ENCODE measurements around the gene ITGB6.

DNA sequence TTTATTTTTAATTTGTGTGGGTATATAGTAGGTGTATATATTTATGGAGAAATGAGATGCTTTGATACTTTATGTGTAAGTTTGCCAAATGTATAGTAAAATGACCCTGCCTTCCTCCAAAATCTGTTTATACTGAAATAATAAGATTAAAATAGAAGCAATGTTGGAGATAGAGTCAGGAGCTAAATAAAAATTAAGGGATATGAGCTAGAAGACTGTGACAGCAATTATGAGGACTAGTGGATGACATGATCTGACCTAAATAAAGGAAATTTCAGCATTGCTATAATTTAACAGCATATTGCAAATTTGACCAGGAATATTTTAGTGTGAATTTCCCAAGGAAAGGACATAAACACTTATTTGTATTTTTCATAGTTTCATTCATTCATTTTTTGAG lies 60.7 kb downstream of the ITGB6 start:
- TF ChIP-seq, protein P1, sequence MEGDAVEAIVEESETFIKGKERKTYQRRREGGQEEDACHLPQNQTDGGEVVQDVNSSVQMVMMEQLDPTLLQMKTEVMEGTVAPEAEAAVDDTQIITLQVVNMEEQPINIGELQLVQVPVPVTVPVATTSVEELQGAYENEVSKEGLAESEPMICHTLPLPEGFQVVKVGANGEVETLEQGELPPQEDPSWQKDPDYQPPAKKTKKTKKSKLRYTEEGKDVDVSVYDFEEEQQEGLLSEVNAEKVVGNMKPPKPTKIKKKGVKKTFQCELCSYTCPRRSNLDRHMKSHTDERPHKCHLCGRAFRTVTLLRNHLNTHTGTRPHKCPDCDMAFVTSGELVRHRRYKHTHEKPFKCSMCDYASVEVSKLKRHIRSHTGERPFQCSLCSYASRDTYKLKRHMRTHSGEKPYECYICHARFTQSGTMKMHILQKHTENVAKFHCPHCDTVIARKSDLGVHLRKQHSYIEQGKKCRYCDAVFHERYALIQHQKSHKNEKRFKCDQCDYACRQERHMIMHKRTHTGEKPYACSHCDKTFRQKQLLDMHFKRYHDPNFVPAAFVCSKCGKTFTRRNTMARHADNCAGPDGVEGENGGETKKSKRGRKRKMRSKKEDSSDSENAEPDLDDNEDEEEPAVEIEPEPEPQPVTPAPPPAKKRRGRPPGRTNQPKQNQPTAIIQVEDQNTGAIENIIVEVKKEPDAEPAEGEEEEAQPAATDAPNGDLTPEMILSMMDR (IDR thresholded peaks at IDR 0.05; ENCODE audit: poor library complexity), result no peak
- TF ChIP-seq EZH2 (IDR thresholded peaks at IDR 0.05; ENCODE audit: borderline replicate concordance), result no peak
